Measurements from ENCODE around the gene RCAN2. TPM values are rescaled to one million over a fixed set of nuclear protein-coding genes. Genes with fewer than 3 reads are reported as not detected.

The RCAN2 gene
- total RNA-seq, 1 donor from 2014 or later, result 11.7 TPM

- no peak for ATAC-seq
- H3K9me3 ChIP-seq, result no peaks in the 10 kb centered on the region
- intact Hi-C loops (cut with DNase I), result no loop called here
These were observed 204.2 kb downstream of the RCAN2 start for GRCh38 chr6:46287043-46287442.

GRCh38 chr6:46284475-46284874, 206.8 kb downstream of the RCAN2 start:
- Histone ChIP-seq H3K36me3 (no peaks in the 10 kb centered on the region), H3K4me3 (no peak overlapping the region), H3K4me1 (no peaks in the 10 kb centered on the region), H3K9me3 (no peaks in the 10 kb centered on the region), H3K27ac (no peak overlapping the region), H3K27me3 (no peaks in the 10 kb centered on the region)
- ATAC-seq (no peak), DNase-seq (no peak)
- intact Hi-C loops (cut with DNase I), result no loop called here
- TF ChIP-seq CTCF (IDR thresholded peaks at IDR 0.05), result no peak

More at GRCh38 chr6:46287043-46287442, 204.2 kb downstream of the RCAN2 start:
- H3K4me3 ChIP-seq, result no peak overlapping the region
- no peaks in the 10 kb centered on the region for H3K27me3 ChIP-seq
- H3K36me3 ChIP-seq, result no peaks in the 10 kb centered on the region
- TF ChIP-seq CTCF (IDR thresholded peaks at IDR 0.05), result no peak
- H3K4me1 ChIP-seq, result no peaks in the 10 kb centered on the region
- DNase-seq, result no peak
- no peak overlapping the region for H3K27ac ChIP-seq

- no peak for ATAC-seq
- Histone ChIP-seq H3K36me3 (no peaks in the 10 kb centered on the region), H3K27ac (no peak overlapping the region), H3K27me3 (no peaks in the 10 kb centered on the region), H3K4me1 (no peaks in the 10 kb centered on the region), H3K9me3 (no peaks in the 10 kb centered on the region), H3K4me3 (no peak overlapping the region)
- TF ChIP-seq CTCF (IDR thresholded peaks at IDR 0.05), result no peak
- no peak for DNase-seq
- intact Hi-C loops (cut with DNase I), result no loop called here
These were observed 210.1 kb downstream of the RCAN2 start for GRCh38 chr6:46281110-46281509.

- intact Hi-C loops (cut with DNase I), result no loop called here
- no peak for ATAC-seq
These were observed 211.4 kb downstream of the RCAN2 start for GRCh38 chr6:46279874-46280273.

GRCh38 chr6:46276576-46277142, 214.6 kb downstream of the RCAN2 start:
- ATAC-seq, result no peak
- H3K27ac ChIP-seq, result no peak overlapping the region
- intact Hi-C loops (cut with DNase I), result no loop called here
- no peaks in the 10 kb centered on the region for H3K27me3 ChIP-seq
- DNase-seq, result no peak
- no peaks in the 10 kb centered on the region for H3K4me1 ChIP-seq
- TF ChIP-seq CTCF (IDR thresholded peaks at IDR 0.05), result no peak
- H3K9me3 ChIP-seq, result no peaks in the 10 kb centered on the region
- no peak overlapping the region for H3K4me3 ChIP-seq
- no peaks in the 10 kb centered on the region for H3K36me3 ChIP-seq

More at GRCh38 chr6:46279874-46280273, 211.4 kb downstream of the RCAN2 start:
- DNase-seq, result no peak
- H3K9me3 ChIP-seq, result no peaks in the 10 kb centered on the region
- H3K27ac ChIP-seq, result no peak overlapping the region
- no peaks in the 10 kb centered on the region for H3K36me3 ChIP-seq
- no peak for TF ChIP-seq CTCF (IDR thresholded peaks at IDR 0.05)
- no peaks in the 10 kb centered on the region for H3K4me1 ChIP-seq
- H3K27me3 ChIP-seq, result no peaks in the 10 kb centered on the region
- no peak overlapping the region for H3K4me3 ChIP-seq

GRCh38 chr6:46274502-46274901, 216.7 kb downstream of the RCAN2 start:
- H3K4me3 ChIP-seq, result no peak overlapping the region
- TF ChIP-seq CTCF (IDR thresholded peaks at IDR 0.05), result no peak
- H3K36me3 ChIP-seq, result no peaks in the 10 kb centered on the region
- H3K27ac ChIP-seq, result no peak overlapping the region
- intact Hi-C loops (cut with DNase I), result no loop called here
- ATAC-seq (no peak), DNase-seq (no peak)
- H3K4me1 ChIP-seq, result no peaks in the 10 kb centered on the region
- H3K9me3 ChIP-seq, result no peaks in the 10 kb centered on the region
- no peaks in the 10 kb centered on the region for H3K27me3 ChIP-seq

Measured in upper lobe of right lung (tissue), 1 donor.